LNCaP clone FGC (cell line): ENCODE data around the gene CCDC174.
A peak's percentile ranks its signal among the peaks of the same experiment; 100 is the strongest.

Experiments used
- DNase-seq: peaks from one replicate; pipeline ENCODE4 v3.0.0-alpha.2; 2011; ENCODE audit warnings: low read depth
- H3K4me3 ChIP-seq: 2 replicates; pipeline ENCODE4 v1.5.1; 2011; ENCODE audit warnings: mild to moderate bottlenecking, low read depth, low read length, control low read depth
- CTCF ChIP-seq: IDR thresholded peaks from 2 replicates; pipeline ENCODE4 v1.5.1; 2012; ENCODE audit warnings: mild to moderate bottlenecking; ENCODE audit not compliant: control insufficient read depth, insufficient read depth; ENCODE audit errors: extremely low read depth

Gene CCDC174

DNA sequence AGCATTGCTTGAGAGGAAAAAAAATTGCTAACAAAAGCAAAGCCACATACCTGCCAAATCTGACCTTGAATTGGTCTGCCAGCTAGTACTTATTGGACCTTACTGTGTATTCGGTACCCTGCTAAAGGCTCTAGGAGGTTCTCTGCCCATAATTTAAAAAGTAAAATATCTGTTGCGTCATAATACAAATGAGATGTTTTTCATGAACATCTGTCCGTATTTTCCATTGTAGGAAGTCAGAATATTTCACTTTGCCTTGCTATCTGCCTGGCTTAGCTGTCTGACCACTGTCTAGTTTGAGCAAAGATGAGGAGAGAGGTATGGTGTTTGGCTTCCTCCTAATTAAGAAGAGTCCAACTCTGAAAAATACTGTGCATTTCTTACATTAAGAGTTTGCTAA is 12.6 kb downstream of the CCDC174 start:
- no peak overlapping the region for H3K4me3 ChIP-seq
- no peak for TF ChIP-seq CTCF
- DNase-seq = no peak

- TF ChIP-seq CTCF = no peak
- no peak overlapping the region for H3K4me3 ChIP-seq
- DNase-seq = no peak
Observed at GRCh38 chr3:14672588-14672987, 21.0 kb downstream of the CCDC174 start.

DNA sequence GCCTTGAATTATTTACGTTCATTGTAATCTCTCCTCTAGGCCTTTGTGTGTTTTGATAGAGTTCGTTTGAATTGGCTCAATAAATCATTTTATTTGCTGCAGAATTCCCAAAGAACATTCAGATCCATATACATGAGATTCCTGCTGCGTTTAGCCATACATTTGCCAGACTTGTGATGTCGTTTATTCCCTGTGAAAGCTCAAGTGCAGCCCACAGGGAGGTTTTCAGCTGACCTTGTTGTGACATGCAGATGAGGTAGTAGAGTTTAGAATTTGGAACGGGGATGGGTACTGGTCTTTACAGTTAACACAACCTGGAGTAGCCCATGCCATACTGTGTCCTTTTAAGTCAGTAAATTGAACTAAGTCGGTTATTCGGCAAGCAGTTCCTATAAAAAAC is 23.3 kb downstream of the CCDC174 start, which contains the start of gene C3orf20:
Gene C3orf20 (plus strand): TSS at position 301 of the 400 bp plus-strand sequence. CDS start 7,573 bp downstream, outside the sequence.
- no peak for TF ChIP-seq CTCF
- DNase-seq = no peak
- H3K4me3 ChIP-seq = no peak within 1 kb of the TSS

GRCh38 chr3:14676881-14677280 is 25.3 kb downstream of the CCDC174 start:
- H3K4me3 ChIP-seq = no peak overlapping the region
- peak; percentile 34 for DNase-seq
- no peak for TF ChIP-seq CTCF

- DNase-seq = no peak
- H3K4me3 ChIP-seq = no peak overlapping the region
- TF ChIP-seq CTCF = no peak
Observed at GRCh38 chr3:14678015-14678503, 26.5 kb downstream of the CCDC174 start.

- no peak for DNase-seq
- TF ChIP-seq CTCF = no peak
- no peak overlapping the region for H3K4me3 ChIP-seq
Observed at GRCh38 chr3:14680115-14680514, 28.6 kb downstream of the CCDC174 start.

DNA sequence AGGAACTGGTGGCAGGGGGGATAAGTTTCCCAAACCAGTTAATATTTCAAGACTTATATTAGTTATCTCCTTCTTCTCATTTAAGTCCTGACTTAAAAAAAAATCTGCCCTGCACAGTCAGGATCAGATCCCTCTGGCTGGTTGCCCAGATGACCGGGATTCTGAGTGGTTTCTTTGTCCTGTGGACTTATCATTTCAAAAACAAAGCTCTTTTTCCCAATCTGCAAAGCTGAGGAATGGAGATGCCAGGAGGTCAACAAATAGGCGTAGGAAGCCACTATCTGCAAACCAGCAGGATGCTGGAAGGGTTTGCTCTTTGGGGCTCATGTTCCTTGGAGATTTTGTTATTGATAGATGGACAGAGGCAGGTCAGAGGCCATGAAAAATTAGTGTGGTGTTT is 29.2 kb downstream of the CCDC174 start:
- no peak overlapping the region for H3K4me3 ChIP-seq
- no peak for TF ChIP-seq CTCF
- DNase-seq = no peak
